BE2C (cell line): Measurements from ENCODE around the gene ADCK1.

Experiments used
- DNase-seq: peaks from one replicate; pipeline ENCODE4 v3.0.0-alpha.2; 2020
- H3K27me3 ChIP-seq: fragments of 250-450 bp; sonication (Bioruptor Pico); 2 replicates; pipeline ENCODE4 v1.5.1; 2020; ENCODE audit warnings: mild to moderate bottlenecking
- H3K36me3 ChIP-seq: fragments of 250-450 bp; sonication (Bioruptor Pico); 2 replicates; pipeline ENCODE4 v1.5.1; 2020; ENCODE audit warnings: mild to moderate bottlenecking
- H3K4me1 ChIP-seq: fragments of 250-450 bp; sonication (Bioruptor Pico); 2 replicates; pipeline ENCODE4 v1.5.1; 2020
- H3K4me3 ChIP-seq: 2 replicates; pipeline ENCODE4 v1.5.1; 2011; ENCODE audit warnings: low read depth, low read length
- H3K9me3 ChIP-seq: fragments of 250-450 bp; sonication (Bioruptor Pico); 2 replicates; pipeline ENCODE4 v1.5.1; 2020
- CTCF ChIP-seq: IDR thresholded peaks from 2 replicates; pipeline ENCODE4 v1.5.1; 2012; ENCODE audit warnings: mild to moderate bottlenecking, low read depth, low read length

Gene ADCK1

GRCh38 chr14:77872152-77872551 is 72.2 kb downstream of the ADCK1 start:
- Histone ChIP-seq H3K4me1 (0 out of 2 replicates have a peak, but pooled peaks cover 5% of the 10 kb centered on the region), H3K4me3 (no peak overlapping the region), H3K27me3 (no peaks in the 10 kb centered on the region), H3K36me3 (no peaks in the 10 kb centered on the region), H3K9me3 (no peaks in the 10 kb centered on the region)
- DNase-seq = no peak
- no peak for TF ChIP-seq CTCF

GRCh38 chr14:77872983-77873382 is 73.1 kb downstream of the ADCK1 start:
- H3K27me3 ChIP-seq = no peaks in the 10 kb centered on the region
- 0 out of 2 replicates have a peak, but pooled peaks have one; percentile 5 for TF ChIP-seq CTCF
- 0 out of 2 replicates have a peak, but pooled peaks cover 5% of the 10 kb centered on the region for H3K4me1 ChIP-seq
- no peaks in the 10 kb centered on the region for H3K9me3 ChIP-seq
- H3K36me3 ChIP-seq = no peaks in the 10 kb centered on the region
- no peak for DNase-seq
- no peak overlapping the region for H3K4me3 ChIP-seq

GRCh38 chr14:77878783-77879182 is 78.9 kb downstream of the ADCK1 start:
- H3K4me1 ChIP-seq = peaks cover 26% of the 10 kb centered on the region
- no peak for DNase-seq
- no peak overlapping the region for H3K4me3 ChIP-seq
- no peaks in the 10 kb centered on the region for H3K27me3 ChIP-seq
- no peaks in the 10 kb centered on the region for H3K9me3 ChIP-seq
- no peak for TF ChIP-seq CTCF
- H3K36me3 ChIP-seq = no peaks in the 10 kb centered on the region

- no peak for TF ChIP-seq CTCF
- DNase-seq = no peak
- no peaks in the 10 kb centered on the region for H3K9me3 ChIP-seq
These were observed 80.1 kb downstream of the ADCK1 start for GRCh38 chr14:77880056-77880455.

GRCh38 chr14:77882098-77882497 is 82.2 kb downstream of the ADCK1 start:
- H3K4me1 ChIP-seq = peaks cover 37% of the 10 kb centered on the region
- peak; percentile 94 for DNase-seq
- H3K4me3 ChIP-seq = peak overlapping the region; percentile 25

More at GRCh38 chr14:77880056-77880455, 80.1 kb downstream of the ADCK1 start:
- Histone ChIP-seq H3K27me3 (no peaks in the 10 kb centered on the region), H3K4me1 (peaks cover 33% of the 10 kb centered on the region), H3K36me3 (no peaks in the 10 kb centered on the region), H3K4me3 (no peak overlapping the region)

More at GRCh38 chr14:77882098-77882497, 82.2 kb downstream of the ADCK1 start:
- no peak for TF ChIP-seq CTCF
- Histone ChIP-seq H3K9me3 (no peaks in the 10 kb centered on the region), H3K27me3 (no peaks in the 10 kb centered on the region), H3K36me3 (no peaks in the 10 kb centered on the region)
